ENCODE results near the gene EXOSC1. TPM values are rescaled to one million over a fixed set of nuclear protein-coding genes. Genes with fewer than 3 reads are reported as not detected.

The EXOSC1 gene
- total and polyA plus RNA-seq, 2 of the 13 experiments (the other 11 are each of a cell fraction or from before 2014, with no cell fraction given): 36.3 to 39.9 TPM

- no peak for TF ChIP-seq THAP9 (CRISPR knock-in tag; IDR thresholded peaks at IDR 0.05; ENCODE audit: borderline replicate concordance)
- TF ChIP-seq IKZF5 (CRISPR knock-in tag; IDR thresholded peaks at IDR 0.05): no peak
- 0 out of 2 replicates have a peak, but pooled peaks have one; percentile 33 for TF ChIP-seq ZBTB37 (CRISPR knock-in tag; IDR thresholded peaks at IDR 0.05)
- peak; percentile 70; the same call in 1 of the 2 replicates for TF ChIP-seq KDM3A (CRISPR knock-in tag; IDR thresholded peaks at IDR 0.05; ENCODE audit: low read depth)
- no peak for TF ChIP-seq ZBTB42 (CRISPR knock-in tag; IDR thresholded peaks at IDR 0.05)
- peak; percentile 100 for TF ChIP-seq ZMYM3 (CRISPR knock-in tag; IDR thresholded peaks at IDR 0.05)
- TF ChIP-seq MBD4 (IDR thresholded peaks at IDR 0.05; ENCODE audit: borderline replicate concordance, low read length): no peak
- TF ChIP-seq ZNF562 (CRISPR knock-in tag; IDR thresholded peaks at IDR 0.05; ENCODE audit: borderline replicate concordance): no peak
- TF ChIP-seq ZNF275 (CRISPR knock-in tag; IDR thresholded peaks at IDR 0.05; ENCODE audit: borderline replicate concordance): no peak
- peak; percentile 97 for TF ChIP-seq ADNP (CRISPR knock-in tag; IDR thresholded peaks at IDR 0.05)
- TF ChIP-seq RARA (CRISPR knock-in tag; IDR thresholded peaks at IDR 0.05): peak; percentile 49; the same call in 1 of the 2 replicates
- TF ChIP-seq HDAC6 (IDR thresholded peaks at IDR 0.05; ENCODE audit: low read depth, low read length): no peak
- TF ChIP-seq ZNF782 (CRISPR knock-in tag; IDR thresholded peaks at IDR 0.05; ENCODE audit: borderline replicate concordance): no peak
- TF ChIP-seq CREM (IDR thresholded peaks at IDR 0.05): no peak
- no peak for TF ChIP-seq CREM (CRISPR knock-in tag; IDR thresholded peaks at IDR 0.05)
- no peak for TF ChIP-seq ZNF83 (CRISPR knock-in tag; IDR thresholded peaks at IDR 0.05; ENCODE audit: borderline replicate concordance)
- no peak for TF ChIP-seq HES4 (CRISPR knock-in tag; IDR thresholded peaks at IDR 0.05; ENCODE audit: borderline replicate concordance)
- peak; percentile 55; the same call in 1 of the 2 replicates for TF ChIP-seq ZBTB38 (CRISPR knock-in tag; IDR thresholded peaks at IDR 0.05)
- 0 out of 2 replicates have a peak, but pooled peaks have one; percentile 33 for TF ChIP-seq ZNF235 (CRISPR knock-in tag; IDR thresholded peaks at IDR 0.05; ENCODE audit: borderline replicate concordance)
- no peak for TF ChIP-seq NKX3-1 (CRISPR knock-in tag; IDR thresholded peaks at IDR 0.05)
- TF ChIP-seq ZNF615 (CRISPR knock-in tag; IDR thresholded peaks at IDR 0.05; ENCODE audit: borderline replicate concordance): no peak
Observed at GRCh38 chr10:97407211-97407951, 38.4 kb downstream of the EXOSC1 start (continued).

All from HepG2 (cell line).